SK-N-SH (cell line): ENCODE data around the gene RBM12. TPM values are rescaled to one million over a fixed set of nuclear protein-coding genes. Genes with fewer than 3 reads are reported as not detected.

Experiments
- CTCF ChIA-PET: fragments of 300-600, 350-600 bp; formaldehyde crosslinking; extraction: SDS; loops from one replicate; lab custom pipeline; 2021; lab: Yijun Ruan, JAX
- POLR2A ChIA-PET: fragments of 350-600 bp; sonication (Branson Sonifier 250); formaldehyde crosslinking; extraction: SDS; loops from one replicate; lab custom pipeline; 2020; ENCODE audit warnings: antibody characterized with exemption, inconsistent platforms; lab: Yijun Ruan, JAX
- DNase-seq: peaks from one replicate; pipeline ENCODE4 v3.0.0; 2012
- H2AFZ ChIP-seq: fragments of 200-600 bp; sonication (generic); 2 replicates; pipeline ENCODE4 v1.8.1; 2016; ENCODE audit warnings: antibody characterized with exemption, mild to moderate bottlenecking, low read depth
- H3F3A ChIP-seq: fragments of 200-600 bp; sonication (generic); replicated peaks from 2 replicates; pipeline ENCODE3; 2016; ENCODE audit warnings: antibody characterized with exemption, mild to moderate bottlenecking; ENCODE audit not compliant: insufficient read depth
- H3K27ac ChIP-seq, 2 experiments: fragments of 200-500 bp in 1 of 2; fragments of 200-600 bp in 1 of 2; sonication (Bioruptor generic) in 1 of 2; sonication (generic), shearing (Covaris generic) in 1 of 2; 2 replicates each; pipeline versions ENCODE4 v1.5.1 to v1.6.1; 2014 to 2016; ENCODE audit warnings: low read depth in 2 of 2, inconsistent platforms in 1 of 2, low read length in 1 of 2, mild to moderate bottlenecking in 1 of 2, mixed read lengths in 1 of 2
- H3K27me3 ChIP-seq: fragments of 200-600 bp; sonication (generic), shearing (Covaris generic); 2 replicates; pipeline ENCODE4 v1.6.1; 2016; ENCODE audit warnings: mixed run types; ENCODE audit not compliant: insufficient read depth
- H3K36me3 ChIP-seq, 2 experiments: fragments of 200-500 bp in 1 of 2; fragments of 200-600 bp in 1 of 2; sonication (Bioruptor generic) in 1 of 2; sonication (generic) in 1 of 2; replicated peaks in 1 of 2; 2 replicates each; pipeline versions ENCODE3 to v1.5.1; 2014 to 2016; ENCODE audit warnings: low read length in 1 of 2, mild to moderate bottlenecking in 1 of 2; ENCODE audit not compliant: insufficient read depth in 2 of 2, control insufficient read depth in 1 of 2
- H3K4me1 ChIP-seq, 2 experiments: fragments of 200-500 bp in 1 of 2; fragments of 200-600 bp in 1 of 2; sonication (Bioruptor generic) in 1 of 2; sonication (generic), shearing (Covaris generic) in 1 of 2; 2 replicates each; pipeline versions ENCODE4 v1.5.1 to v1.6.1; 2014 to 2016; ENCODE audit warnings: low read depth in 1 of 2, low read length in 1 of 2, mixed run types in 1 of 2; ENCODE audit not compliant: insufficient read depth in 2 of 2, control insufficient read depth in 1 of 2
- H3K4me2 ChIP-seq: fragments of 200-600 bp; sonication (generic), shearing (Covaris generic); 2 replicates; pipeline ENCODE4 v1.6.1; 2017; ENCODE audit warnings: mixed run types
- H3K4me3 ChIP-seq, 2 experiments: fragments of 200-500 bp in 1 of 2; fragments of 200-600 bp in 1 of 2; sonication (Bioruptor generic) in 1 of 2; sonication (generic), shearing (Covaris generic) in 1 of 2; 2 replicates each; pipeline versions ENCODE4 v1.5.1 to v1.8.1; 2014 to 2016; ENCODE audit warnings: low read depth in 2 of 2, inconsistent platforms in 1 of 2, low read length in 1 of 2, mild to moderate bottlenecking in 1 of 2, mixed read lengths in 1 of 2, moderate library complexity in 1 of 2
- H3K79me2 ChIP-seq: fragments of 200-600 bp; sonication (generic); 2 replicates; pipeline ENCODE4 v1.8.1; 2017; ENCODE audit warnings: mild to moderate bottlenecking; ENCODE audit not compliant: insufficient read depth
- H3K9ac ChIP-seq: fragments of 200-600 bp; sonication (generic); 2 replicates; pipeline ENCODE4 v1.6.1; 2017; ENCODE audit warnings: mixed run types
- H3K9me2 ChIP-seq: fragments of 200-600 bp; sonication (generic); 2 replicates; pipeline ENCODE4 v1.6.1; 2017; ENCODE audit warnings: mixed run types
- H3K9me3 ChIP-seq: fragments of 200-600 bp; sonication (generic); 2 replicates; pipeline ENCODE4 v1.6.1; 2017; ENCODE audit warnings: mixed run types, mild to moderate bottlenecking, moderate library complexity
- H4K20me1 ChIP-seq: fragments of 200-600 bp; sonication (generic); 2 replicates; pipeline ENCODE4 v1.6.1; 2017; ENCODE audit warnings: mild to moderate bottlenecking, mixed run types; ENCODE audit not compliant: insufficient read depth
- CHD2 ChIP-seq: fragments of 150-350 bp; IDR thresholded peaks from 2 replicates; pipeline ENCODE4 v1.6.1; 2018; ENCODE audit warnings: low read length; ENCODE audit not compliant: partially characterized antibody
- ELF1 ChIP-seq: IDR thresholded peaks from 2 replicates; pipeline ENCODE4 v1.4.0; 2012
- EP300 ChIP-seq, 2 experiments: IDR thresholded peaks; 2 replicates each; pipeline versions ENCODE4 v1.4.0 to v1.6.1; 2012; ENCODE audit warnings: borderline replicate concordance in 1 of 2, low read depth in 1 of 2, low read length in 1 of 2
- FOSL2 ChIP-seq: IDR thresholded peaks from 2 replicates; pipeline ENCODE4 v1.4.0; 2012; ENCODE audit warnings: low read depth, mild to moderate bottlenecking, moderate library complexity, borderline replicate concordance
- FOXM1 ChIP-seq: IDR thresholded peaks from 2 replicates; pipeline ENCODE4 v1.4.0; 2012; ENCODE audit warnings: low read depth, mild to moderate bottlenecking
- GABPA ChIP-seq: IDR thresholded peaks from 2 replicates; pipeline ENCODE4 v1.4.0; 2012; ENCODE audit warnings: low read depth, mild to moderate bottlenecking
- JUND ChIP-seq: IDR thresholded peaks from 2 replicates; pipeline ENCODE4 v1.4.0; 2012
- MAX ChIP-seq: IDR thresholded peaks from 2 replicates; pipeline ENCODE4 v1.4.0; 2012; ENCODE audit warnings: low read depth
- NFIC ChIP-seq: IDR thresholded peaks from 2 replicates; pipeline ENCODE4 v1.4.0; 2012; ENCODE audit warnings: borderline replicate concordance
- NRF1 ChIP-seq: IDR thresholded peaks from 2 replicates; pipeline ENCODE4 v1.6.1; 2012; ENCODE audit warnings: low read depth, mild to moderate bottlenecking, low read length
- POLR2AphosphoS5 ChIP-seq: IDR thresholded peaks from 2 replicates; pipeline ENCODE4 v1.6.1; 2012; ENCODE audit warnings: low read depth, low read length
- RCOR1 ChIP-seq: fragments of 150-350 bp; IDR thresholded peaks from 2 replicates; pipeline ENCODE4 v1.6.1; 2017; ENCODE audit warnings: antibody characterized with exemption, low read length
- REST ChIP-seq: IDR thresholded peaks from 2 replicates; pipeline ENCODE4 v1.6.1; 2012; ENCODE audit warnings: mild to moderate bottlenecking, low read depth, low read length, moderate library complexity
- RFX5 ChIP-seq: IDR thresholded peaks from 2 replicates; pipeline ENCODE4 v1.6.1; 2012; ENCODE audit warnings: mild to moderate bottlenecking, improper control_type of control experiment, low read length
- RXRA ChIP-seq: IDR thresholded peaks from 2 replicates; pipeline ENCODE4 v1.4.0; 2012; ENCODE audit warnings: low read depth, mild to moderate bottlenecking, borderline replicate concordance
- SIN3A ChIP-seq: IDR thresholded peaks from 2 replicates; pipeline ENCODE4 v1.6.1; 2012; ENCODE audit warnings: low read depth, mild to moderate bottlenecking, low read length, moderate library complexity, borderline replicate concordance
- TAF1 ChIP-seq: IDR thresholded peaks from 2 replicates; pipeline ENCODE4 v1.6.1; 2012; ENCODE audit warnings: low read depth, mild to moderate bottlenecking, low read length, moderate library complexity, borderline replicate concordance
- TCF12 ChIP-seq: IDR thresholded peaks from 2 replicates; pipeline ENCODE4 v1.4.0; 2012
- USF2 ChIP-seq: fragments of 150-350 bp; IDR thresholded peaks from 2 replicates; pipeline ENCODE4 v1.6.1; 2017; ENCODE audit warnings: antibody characterized with exemption, low read length, low read depth, borderline replicate concordance
- YY1 ChIP-seq: IDR thresholded peaks from 2 replicates; pipeline ENCODE4 v1.4.0; 2012; ENCODE audit warnings: low read depth, mild to moderate bottlenecking
- ZBTB33 ChIP-seq: IDR thresholded peaks from 2 replicates; pipeline ENCODE4 v1.4.0; 2012; ENCODE audit warnings: low read depth, borderline replicate concordance
- WGBS: methylation state at CpG from one replicate; pipeline ENCODE4 v1.1.6; 2017; ENCODE audit warnings: low lambda C conversion rate; 5-methylcytosine and 5-hydroxymethylcytosine counted together
- polyA plus RNA-seq, 3 experiments: library from polyadenylated mRNA; depleted of rRNA; stranded (reverse); fragments of >200 nt; gene quantifications; 2 replicates each; pipeline ENCODE4 v1.2.3, GENCODE V29; 2012
- TF ChIP-seq, protein P1 (sequence below): IDR thresholded peaks from 2 replicates; pipeline ENCODE4 v1.4.0; 2012; ENCODE audit warnings: low read depth, borderline replicate concordance

Gene RBM12
- polyA plus RNA-seq, 1 of the 3 experiments (the other 2 are of a cell fraction) = 41.9 TPM

- TF ChIP-seq NFIC = no peak
Measured at GRCh38 chr20:35637276-35637675, 27.4 kb downstream of the RBM12 start (continued).

GRCh38 chr20:35636095-35636494, 28.6 kb downstream of the RBM12 start:
- no peak overlapping the region for H3K4me3 ChIP-seq
- no peaks in the 10 kb centered on the region for H3K27me3 ChIP-seq
- no peak for DNase-seq
- 94% methylated on average over 2 of the region's 2 CpGs for WGBS
- peaks cover 84% of the 10 kb centered on the region for H4K20me1 ChIP-seq
- no peak for TF ChIP-seq EP300 (IDR thresholded peaks at IDR 0.05; ENCODE audit: borderline replicate concordance in 1 of 2, low read depth in 1 of 2, low read length in 1 of 2)
- TF ChIP-seq TCF12 = no peak
- no peak for TF ChIP-seq GABPA
- no peak for TF ChIP-seq RXRA
- TF ChIP-seq MAX = no peak
- no peak for TF ChIP-seq CHD2
- TF ChIP-seq, protein P1, sequence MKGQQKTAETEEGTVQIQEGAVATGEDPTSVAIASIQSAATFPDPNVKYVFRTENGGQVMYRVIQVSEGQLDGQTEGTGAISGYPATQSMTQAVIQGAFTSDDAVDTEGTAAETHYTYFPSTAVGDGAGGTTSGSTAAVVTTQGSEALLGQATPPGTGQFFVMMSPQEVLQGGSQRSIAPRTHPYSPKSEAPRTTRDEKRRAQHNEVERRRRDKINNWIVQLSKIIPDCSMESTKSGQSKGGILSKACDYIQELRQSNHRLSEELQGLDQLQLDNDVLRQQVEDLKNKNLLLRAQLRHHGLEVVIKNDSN = no peak
- no peak for TF ChIP-seq ELF1
- no peak for TF ChIP-seq RFX5
- no peak for TF ChIP-seq POLR2AphosphoS5
- TF ChIP-seq YY1 = no peak
- no peak overlapping the region for H2AFZ ChIP-seq
- no peak overlapping the region for H3K4me2 ChIP-seq
- H3K79me2 ChIP-seq = peaks cover 87% of the 10 kb centered on the region
- no peaks in the 10 kb centered on the region for H3K4me1 ChIP-seq
- no peak overlapping the region for H3K9ac ChIP-seq
- ChIA-PET POLR2A (no interaction called here), CTCF (interaction anchor here (0.6 to 4.6 kb wide), 4 partner anchors 9 to 248 kb away, joined by 3 to 30 read pairs (median 4); no protein-coding TSS in a partner anchor)
- H3F3A ChIP-seq = peaks cover 3% of the 10 kb centered on the region
- H3K9me2 ChIP-seq = no peaks in the 10 kb centered on the region
- H3K27ac ChIP-seq = no peak overlapping the region
- no peaks in the 10 kb centered on the region for H3K9me3 ChIP-seq
- H3K36me3 ChIP-seq = peaks cover 3 to 13% of the 10 kb centered on the region in 2 experiments

- no peak for DNase-seq
- Histone ChIP-seq H3K4me3 (no peak overlapping the region), H3K27me3 (no peaks in the 10 kb centered on the region), H3K9me2 (no peaks in the 10 kb centered on the region), H3K4me1 (no peaks in the 10 kb centered on the region), H3K4me2 (no peak overlapping the region), H3K36me3 (peaks cover 3 to 17% of the 10 kb centered on the region in 2 experiments), H4K20me1 (peaks cover 79% of the 10 kb centered on the region), H2AFZ (no peak overlapping the region), H3K27ac (no peak overlapping the region), H3K79me2 (peaks cover 83% of the 10 kb centered on the region), H3K9ac (no peak overlapping the region), H3F3A (peaks cover 3% of the 10 kb centered on the region), H3K9me3 (no peaks in the 10 kb centered on the region)
- POLR2A ChIA-PET = no interaction called here
- CTCF ChIA-PET = interaction anchor here (0.6 to 4.6 kb wide), 2 partner anchors 8 to 16 kb away, joined by 3 to 30 read pairs; no protein-coding TSS in a partner anchor
- WGBS = 97% methylated on average over 4 of the region's 4 CpGs
- no peak for TF ChIP-seq FOSL2
- TF ChIP-seq REST = no peak
- TF ChIP-seq JUND = no peak
- TF ChIP-seq ZBTB33 = no peak
- no peak for TF ChIP-seq USF2
- no peak for TF ChIP-seq FOXM1
- TF ChIP-seq RCOR1 = no peak
- TF ChIP-seq SIN3A = no peak
- TF ChIP-seq NRF1 = no peak
- TF ChIP-seq TAF1 = no peak
Measured at GRCh38 chr20:35635652-35636051, 29.0 kb downstream of the RBM12 start.
